HG02840 (cell line): ENCODE data around the gene GPHA2.
A peak's percentile ranks its signal among the peaks of the same experiment; 100 is the strongest.

Experiments
- ATAC-seq: cut with Tn5 transposase; IDR thresholded peaks from one replicate; pipeline ENCODE4 v1.9.1; 2021; ENCODE audit warnings: mild to moderate bottlenecking, moderate library complexity, moderate number of reproducible peaks; ENCODE audit not compliant: unreplicated experiment, low FRiP score

Gene GPHA2

DNA sequence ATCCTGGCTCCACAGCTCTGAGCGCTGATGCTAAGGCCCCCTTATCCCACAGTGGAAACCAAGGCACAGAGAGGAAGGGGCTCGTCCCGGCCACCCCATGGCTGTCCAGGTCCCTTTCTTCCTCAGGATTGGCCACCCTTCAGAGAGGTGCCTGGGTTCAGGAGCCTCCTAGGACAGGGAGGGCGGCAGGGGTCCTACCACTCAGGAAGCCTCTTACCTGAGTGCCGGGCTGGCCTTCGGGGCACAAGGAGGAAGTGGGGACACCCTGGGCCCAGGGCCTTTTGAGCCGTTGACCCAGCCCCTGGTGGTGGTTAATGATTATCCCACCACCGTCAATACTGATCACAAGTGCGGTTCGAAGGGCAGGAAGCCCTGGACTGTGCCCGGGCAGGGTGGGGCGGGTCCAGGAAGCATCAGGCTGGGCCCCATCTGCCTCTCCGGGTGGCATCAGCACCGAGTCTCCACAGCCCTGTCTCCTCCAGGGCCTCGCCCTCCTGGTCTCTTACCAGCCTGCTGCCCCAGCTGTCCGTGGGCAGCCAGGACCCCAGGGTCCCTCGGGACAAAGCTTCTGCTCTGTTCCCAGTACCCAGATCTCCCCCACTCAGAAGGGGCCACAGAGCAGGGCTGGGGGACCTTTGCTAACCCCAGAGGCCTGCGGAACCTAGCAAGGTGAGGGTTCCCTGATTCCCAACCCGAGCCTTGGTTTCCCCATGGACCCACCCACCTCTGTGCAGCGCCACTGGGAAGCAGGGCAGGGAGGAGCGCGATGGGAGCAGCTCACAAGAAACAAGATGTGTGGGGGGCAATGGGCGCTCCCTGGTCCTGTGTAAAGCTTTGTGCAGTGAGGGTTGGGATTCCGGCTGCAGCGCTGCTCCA, 42.3 kb downstream of the GPHA2 start:
- ATAC-seq, result no peak

DNA sequence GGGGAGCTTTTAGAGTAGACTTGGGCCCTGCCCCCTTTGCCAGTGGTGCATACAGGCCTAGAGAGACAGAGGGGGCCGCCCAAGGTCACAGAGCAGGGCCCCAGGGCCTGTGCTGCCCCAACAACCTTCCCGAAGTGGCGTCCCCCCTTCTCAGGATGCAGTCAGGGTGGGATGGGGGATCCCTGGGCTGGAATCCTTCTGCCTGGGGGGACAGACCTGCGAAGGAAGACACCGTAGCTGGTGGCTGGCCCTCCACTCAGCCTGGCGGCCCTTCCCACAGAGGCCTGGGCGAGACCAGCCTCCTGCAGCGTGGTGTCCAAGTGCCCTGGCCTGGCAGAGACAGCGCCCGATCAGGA, 42.9 kb downstream of the GPHA2 start:
- no peak for ATAC-seq

DNA sequence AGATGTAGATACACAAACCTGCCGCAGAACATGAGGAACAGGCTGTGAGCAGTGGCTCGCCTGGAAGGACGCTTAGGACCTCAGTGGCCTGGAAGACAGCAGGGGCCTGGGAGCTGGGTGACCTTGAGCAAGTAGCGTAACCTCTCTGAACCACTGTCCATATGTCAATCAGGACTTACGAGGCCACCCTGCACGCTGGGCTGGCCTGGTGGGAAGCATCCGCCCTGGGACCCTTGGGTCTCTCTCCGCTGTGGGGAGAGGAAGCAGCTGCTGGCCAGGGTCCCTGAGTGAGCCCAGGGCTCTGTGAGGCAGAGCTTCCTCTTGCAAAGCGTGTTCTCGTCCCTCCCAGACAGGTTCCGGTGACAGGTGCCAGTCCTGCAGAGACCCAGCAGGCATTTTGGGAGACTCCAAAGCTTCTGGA, 43.3 kb downstream of the GPHA2 start:
- no peak for ATAC-seq

DNA sequence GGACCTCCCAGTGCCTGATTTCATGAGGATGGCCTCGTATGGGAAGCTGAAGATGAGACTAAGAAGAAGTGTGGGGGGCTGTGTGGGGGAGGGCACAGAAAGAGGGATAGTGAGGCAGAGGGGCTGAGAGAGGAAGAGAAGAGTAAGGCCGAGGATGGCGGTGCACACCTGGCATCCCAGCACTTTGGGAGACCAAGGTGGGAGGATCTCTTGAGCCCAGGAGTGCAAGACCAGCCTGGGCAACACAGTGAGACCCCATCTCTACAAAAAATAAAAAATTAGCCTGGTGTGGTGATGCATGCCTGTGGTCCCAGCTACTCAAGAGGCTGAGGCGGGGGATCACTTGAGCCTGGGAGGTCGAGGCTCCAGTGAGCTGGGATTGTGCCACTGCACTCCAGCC, 43.8 kb downstream of the GPHA2 start:
- no peak for ATAC-seq

DNA sequence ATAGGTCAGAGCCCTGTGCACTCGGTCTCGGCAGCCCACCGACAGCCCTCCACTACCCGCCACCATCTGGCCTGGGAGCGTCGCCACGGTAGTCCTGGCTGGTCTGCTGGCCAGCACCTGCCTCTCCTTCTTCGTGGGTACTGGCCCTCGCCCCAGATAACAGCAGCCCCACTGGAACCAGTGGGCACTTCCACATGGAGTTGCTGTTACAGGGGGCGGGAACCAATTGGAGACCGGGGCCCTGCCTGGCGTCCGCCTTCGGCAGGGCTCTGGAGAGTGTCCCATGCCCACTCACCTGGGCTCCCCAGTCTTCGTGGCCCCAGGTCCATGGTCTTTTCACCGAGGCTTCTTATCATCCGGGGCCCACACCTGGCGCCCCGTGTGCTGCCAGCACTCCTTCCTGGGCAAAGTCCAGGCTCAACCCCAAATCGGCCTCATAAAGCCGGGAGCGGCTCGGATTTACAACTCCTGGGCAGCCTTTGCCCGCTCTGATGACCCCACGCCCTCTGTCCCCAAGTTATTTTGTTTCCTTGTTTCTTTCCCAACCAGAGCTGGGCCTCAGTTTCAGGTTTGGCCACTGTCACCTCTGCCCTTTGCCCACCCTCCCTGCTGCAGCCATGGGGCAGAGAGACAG, 44.4 kb downstream of the GPHA2 start:
- ATAC-seq, result no peak

DNA sequence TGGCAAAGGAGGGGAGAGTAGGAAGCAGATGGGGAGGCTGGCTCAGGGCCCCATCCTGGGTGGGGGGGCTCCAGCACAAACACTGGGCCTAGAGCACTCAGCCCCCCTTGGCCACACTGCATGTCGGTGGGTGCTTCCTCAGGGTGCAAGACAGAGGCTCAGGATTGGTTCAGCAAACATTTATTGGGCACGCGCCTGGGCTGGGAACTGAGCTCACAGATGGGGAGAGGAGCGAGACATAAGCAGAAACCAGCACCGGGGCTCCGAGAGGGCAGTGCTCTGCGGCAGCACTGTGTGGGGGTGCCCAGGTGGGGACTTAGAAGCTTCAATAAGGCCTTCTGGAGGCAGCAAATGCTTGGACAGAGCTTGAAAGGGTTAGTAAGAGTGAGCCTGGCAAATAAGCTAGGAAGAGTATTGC, 45.2 kb downstream of the GPHA2 start:
- ATAC-seq, result no peak

DNA sequence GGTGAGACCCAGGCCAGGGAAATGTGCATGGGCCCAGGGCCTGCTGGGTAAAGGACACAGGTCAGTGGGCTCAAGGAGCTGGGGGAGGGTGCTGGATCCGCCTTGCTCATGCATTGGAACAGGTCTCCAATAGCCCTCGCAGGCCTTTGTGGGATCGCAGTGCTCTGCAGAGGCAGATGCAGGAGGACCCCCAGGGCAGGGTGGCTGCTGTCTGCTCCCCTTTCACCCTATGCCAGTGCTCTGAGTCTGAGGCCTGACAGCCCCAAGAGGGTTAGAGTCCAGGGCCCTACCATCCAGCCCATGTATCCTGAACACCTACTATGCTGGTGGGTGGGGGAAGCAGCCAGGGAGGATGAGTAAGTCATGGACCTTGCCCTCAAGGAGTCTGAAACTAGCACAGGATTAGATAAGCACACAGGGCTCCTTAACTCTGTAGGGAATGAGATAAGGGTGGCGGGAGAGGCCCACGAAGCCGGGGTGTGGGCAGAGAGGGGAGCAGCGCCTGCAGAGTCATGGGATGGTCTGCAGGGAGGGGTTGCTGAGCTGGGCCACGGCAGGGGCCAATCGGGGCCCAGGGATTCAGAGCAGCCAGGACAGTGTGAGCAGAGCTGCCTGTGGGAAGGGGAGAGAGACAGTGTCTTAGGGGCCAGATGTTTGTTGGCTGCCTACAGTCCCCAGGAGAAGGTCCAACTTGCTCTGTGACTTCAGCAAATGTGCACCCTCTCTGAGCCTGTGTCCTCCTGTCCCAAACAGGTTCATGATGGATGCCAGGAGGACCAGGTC, 46.8 kb downstream of the GPHA2 start:
- no peak for ATAC-seq

DNA sequence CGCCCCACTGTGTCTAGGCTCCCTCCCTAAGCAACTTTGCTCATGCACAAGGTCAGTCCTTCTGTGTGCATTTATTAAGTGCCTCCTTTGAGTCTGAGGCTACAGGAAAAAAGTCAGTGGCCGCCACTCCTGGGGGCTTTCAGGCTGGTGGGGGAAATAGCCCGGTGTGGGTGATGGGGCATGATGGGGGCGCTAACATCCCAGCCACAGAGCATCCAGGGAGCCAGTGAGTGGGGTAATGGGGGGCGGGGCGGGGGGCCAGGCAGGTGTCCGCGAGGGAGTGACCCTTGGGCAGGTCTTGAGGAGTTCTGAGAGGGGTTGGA, 47.3 kb downstream of the GPHA2 start:
- no peak for ATAC-seq

DNA sequence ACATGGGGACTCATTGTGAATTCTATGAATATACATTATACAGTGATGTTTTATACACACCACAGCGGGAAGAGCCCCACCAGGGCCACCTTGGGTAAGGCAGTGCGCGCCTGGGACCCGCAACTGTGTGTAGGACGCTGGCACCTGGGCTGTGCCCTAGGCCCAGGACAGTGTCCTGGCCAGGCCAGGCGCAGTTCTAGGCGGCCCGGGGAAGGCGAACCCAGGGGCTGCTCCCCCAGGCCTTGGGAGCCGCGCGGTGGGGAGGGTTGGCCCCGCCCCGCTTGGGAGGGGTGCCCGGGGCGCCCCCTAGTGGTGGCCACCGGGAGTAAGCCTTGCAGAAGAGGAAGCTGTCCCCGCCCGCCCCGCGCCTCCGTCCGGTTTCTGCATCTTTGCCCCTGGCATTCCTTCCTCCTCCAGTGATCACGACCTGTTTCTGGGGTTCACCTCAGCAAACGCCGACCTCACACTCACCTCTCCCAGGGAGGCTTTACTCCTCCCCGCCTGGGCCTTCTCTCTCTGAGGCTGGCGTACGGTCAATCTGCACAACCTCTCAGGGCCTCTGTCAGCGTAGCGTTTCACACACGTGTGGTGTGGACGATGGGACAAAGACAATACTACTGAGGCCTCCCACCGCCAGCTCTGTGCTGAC, 47.8 kb downstream of the GPHA2 start:
- peak; percentile 50 for ATAC-seq

DNA sequence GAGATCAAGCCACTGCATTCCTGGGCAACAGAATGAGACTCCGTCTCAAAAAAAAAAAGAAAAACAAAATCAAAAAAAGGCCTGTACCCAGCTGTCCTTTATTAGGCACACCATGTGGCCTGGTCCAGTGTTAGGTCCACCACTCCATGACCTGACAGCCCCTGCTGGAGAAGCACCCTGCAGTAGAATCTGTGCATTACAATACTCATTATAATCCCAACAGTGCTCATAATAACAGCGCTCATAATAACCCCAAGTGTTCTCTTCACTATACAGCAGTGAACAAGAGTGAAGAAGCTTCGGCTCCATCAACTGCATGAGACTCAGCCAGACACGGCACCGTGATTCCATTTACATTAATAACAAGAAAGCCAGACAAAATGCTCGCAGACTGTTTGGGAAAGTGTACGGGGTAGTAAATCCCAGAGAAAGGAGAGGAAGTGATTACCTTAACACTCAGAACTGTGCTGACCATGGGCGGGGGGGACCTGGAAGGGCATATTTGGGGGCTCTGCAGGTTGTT, 48.4 kb downstream of the GPHA2 start:
- ATAC-seq, result peak; percentile 7

DNA sequence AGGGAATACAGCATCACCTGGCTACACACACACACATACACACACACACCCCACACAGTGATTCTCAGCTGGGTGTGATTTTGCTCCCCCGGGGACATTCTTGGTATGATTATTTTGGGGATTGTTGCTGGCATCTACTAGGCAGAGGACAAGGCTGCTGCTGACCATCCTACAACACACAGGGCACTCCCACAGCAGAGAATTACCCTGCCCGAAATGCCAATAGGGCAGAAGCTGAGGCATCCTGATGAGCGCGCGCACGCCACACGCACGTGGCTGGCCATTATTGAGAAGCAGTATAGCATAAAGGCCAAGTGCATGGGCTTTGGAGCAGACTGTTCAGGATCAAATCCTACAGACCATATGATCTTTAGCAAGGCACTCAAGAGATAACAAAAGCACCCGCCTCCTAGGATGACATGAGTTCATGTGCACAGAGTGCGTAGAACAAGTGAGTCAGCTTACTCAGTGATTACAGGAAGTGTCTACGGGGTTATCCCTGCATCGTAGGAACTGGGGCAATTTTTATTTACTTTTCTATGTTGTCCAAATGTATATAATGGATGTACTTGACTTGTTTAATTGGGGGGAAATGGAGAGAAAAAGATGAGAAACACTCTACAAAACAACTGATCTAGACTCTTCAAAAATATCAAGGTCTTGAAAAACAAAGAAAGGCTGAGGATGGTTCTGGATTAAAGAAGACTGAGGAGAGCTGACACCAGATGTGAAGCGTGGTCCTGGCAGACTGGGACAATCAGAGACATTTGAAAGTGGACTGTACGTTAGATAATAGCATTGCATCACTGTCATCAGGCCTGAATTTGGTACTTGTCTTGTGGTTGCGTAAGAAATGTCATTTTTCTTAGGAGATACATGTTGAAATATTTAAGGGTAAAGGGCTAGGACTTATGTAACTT, 50.1 kb downstream of the GPHA2 start:
- ATAC-seq, result no peak
